CD8-positive, alpha-beta memory T cell (primary cell): ENCODE results near the gene CYP27A1. TPM values are rescaled to one million over a fixed set of nuclear protein-coding genes. Genes with fewer than 3 reads are reported as not detected.
A peak's percentile ranks its signal among the peaks of the same experiment; 100 is the strongest.
"Not testable (repeated sequence)": the region's sequence is repeated elsewhere in the genome, so short reads cannot be mapped to it uniquely, and the experiment has no call there.

Source experiments
- CTCF ChIA-PET: fragments of 350-600 bp; sonication (Branson Sonifier 250); formaldehyde crosslinking; loops from one replicate; lab custom pipeline; 2021; ENCODE audit warnings: antibody characterized with exemption; lab: Charles Lee
- POLR2A ChIA-PET: fragments of 350-600 bp; sonication (Branson Sonifier 250); formaldehyde crosslinking; loops from one replicate; lab custom pipeline; 2021; ENCODE audit warnings: antibody characterized with exemption; lab: Charles Lee
- DNase-seq, 5 donors: peaks; one replicate each; pipeline versions ENCODE4 v3.0.0 to v3.0.0-alpha.2; 2020 to 2022; ENCODE audit warnings: mixed read lengths in 1 of 5
- H3K27ac ChIP-seq: one replicate; pipeline ENCODE4 v1.7.0; 2013; ENCODE audit warnings: low read depth, mild to moderate bottlenecking, low read length, moderate library complexity
- H3K27me3 ChIP-seq: 2 replicates; pipeline ENCODE4 v1.7.0; 2013; ENCODE audit warnings: low read length, mild to moderate bottlenecking; ENCODE audit not compliant: insufficient read depth, poor library complexity, severe bottlenecking
- H3K36me3 ChIP-seq: 2 replicates; pipeline ENCODE4 v1.7.0; 2013; ENCODE audit warnings: mild to moderate bottlenecking, low read length, moderate library complexity; ENCODE audit not compliant: insufficient read depth
- H3K4me1 ChIP-seq: 2 replicates; pipeline ENCODE4 v1.7.0; 2013; ENCODE audit warnings: mild to moderate bottlenecking, low read length, moderate library complexity; ENCODE audit not compliant: insufficient read depth
- H3K4me3 ChIP-seq: 2 replicates; pipeline ENCODE4 v1.7.0; 2013; ENCODE audit warnings: mild to moderate bottlenecking, low read length
- H3K9me3 ChIP-seq: 2 replicates; pipeline ENCODE4 v1.7.0; 2013; ENCODE audit warnings: mild to moderate bottlenecking, low read length
- H3K27ac Mint-ChIP-seq, 8 donors: one replicate each; pipeline ENCODE4 v1.8.0; 2020 to 2021; ENCODE audit warnings: mixed read lengths in 8 of 8, mild to moderate bottlenecking in 6 of 8, inconsistent platforms in 3 of 8, moderate library complexity in 3 of 8
- H3K27me3 Mint-ChIP-seq, 2 donors: one replicate each; pipeline ENCODE4 v1.8.0; 2020 to 2021; ENCODE audit warnings: mixed read lengths in 2 of 2, mild to moderate bottlenecking in 1 of 2, moderate library complexity in 1 of 2
- H3K36me3 Mint-ChIP-seq, 3 donors: one replicate each; pipeline ENCODE4 v1.8.0; 2020 to 2021; ENCODE audit warnings: mixed read lengths in 3 of 3, inconsistent platforms in 1 of 3, mild to moderate bottlenecking in 1 of 3
- H3K4me1 Mint-ChIP-seq, 3 donors: one replicate each; pipeline ENCODE4 v1.8.0; 2020 to 2021; ENCODE audit warnings: mixed read lengths in 3 of 3, inconsistent platforms in 1 of 3, mild to moderate bottlenecking in 1 of 3
- H3K4me3 Mint-ChIP-seq, 7 donors: one replicate each; pipeline ENCODE4 v1.8.0; 2020 to 2021; ENCODE audit warnings: mixed read lengths in 7 of 7, mild to moderate bottlenecking in 6 of 7, moderate library complexity in 4 of 7, inconsistent platforms in 2 of 7
- H3K9me3 Mint-ChIP-seq, 5 donors: one replicate each; pipeline ENCODE4 v1.8.0; 2020 to 2022; ENCODE audit warnings: mixed read lengths in 5 of 5, mild to moderate bottlenecking in 3 of 5, moderate library complexity in 2 of 5, inconsistent platforms in 1 of 5
- polyA plus RNA-seq: library from polyadenylated mRNA; unstranded; fragments of 300-500 nt; fragmentation: Illumina TruSeq; gene quantifications from one replicate; pipeline ENCODE4 v1.2.3, GENCODE V29; 2021
- total RNA-seq, 2 experiments: library from RNA; stranded (reverse); gene quantifications; one replicate each; pipeline ENCODE4 v1.2.3, GENCODE V29; 2021

Gene CYP27A1
- total and polyA plus RNA-seq, 3 experiments from 2014 or later = 1.2 TPM; not detected in 1

DNA sequence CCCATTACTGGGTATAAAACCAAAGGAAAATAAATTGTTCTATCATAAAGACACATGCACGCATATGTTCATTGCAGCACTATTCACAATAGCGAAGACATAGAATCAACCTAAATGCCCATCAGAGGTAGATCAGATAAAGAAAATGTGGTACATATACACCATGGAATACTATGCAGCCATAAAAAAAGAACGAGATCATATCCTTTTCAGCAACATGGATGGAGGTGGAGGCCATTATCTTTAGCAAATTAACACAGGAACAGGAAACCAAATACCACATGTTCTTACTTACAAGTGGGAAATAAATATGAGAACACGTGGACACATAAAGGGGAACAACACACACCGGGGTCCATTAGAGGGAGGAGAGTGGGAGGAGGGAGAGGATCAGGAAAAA, 62.4 kb downstream of the CYP27A1 start:
- peaks cover 25 to 29% of the 10 kb centered on the region in 2 donors for H3K27me3 Mint-ChIP-seq
- H3K4me1 ChIP-seq, H3K4me3 ChIP-seq, H3K4me1 Mint-ChIP-seq, H3K9me3 ChIP-seq, H3K36me3 Mint-ChIP-seq, CTCF ChIA-PET, H3K27ac Mint-ChIP-seq, H3K36me3 ChIP-seq, H3K27ac ChIP-seq, H3K9me3 Mint-ChIP-seq, H3K27me3 ChIP-seq, H3K4me3 Mint-ChIP-seq, DNase-seq, POLR2A ChIA-PET: not testable (repeated sequence)

DNA sequence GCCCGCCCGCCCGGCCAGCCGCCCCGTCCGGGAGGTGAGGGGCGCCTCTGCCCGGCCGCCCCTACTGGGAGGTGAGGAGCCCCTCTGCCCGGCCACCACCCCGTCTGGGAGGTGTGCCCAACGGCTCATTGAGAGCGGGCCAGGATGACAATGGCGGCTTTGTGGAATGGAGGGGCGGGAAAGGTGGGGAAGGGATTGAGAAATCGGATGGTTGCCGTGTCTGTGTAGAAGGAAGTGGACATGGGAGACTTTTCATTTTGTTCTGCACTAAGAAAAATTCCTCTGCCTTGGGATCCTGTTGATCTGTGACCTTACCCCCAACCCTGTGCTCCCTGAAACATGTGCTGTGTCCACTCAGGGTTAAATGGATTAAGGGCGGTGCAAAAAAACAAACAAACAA, 65.0 kb downstream of the CYP27A1 start:
- H3K4me1 Mint-ChIP-seq, H3K36me3 ChIP-seq, H3K4me1 ChIP-seq, H3K9me3 ChIP-seq, H3K4me3 Mint-ChIP-seq, H3K27ac Mint-ChIP-seq, H3K36me3 Mint-ChIP-seq, H3K27me3 ChIP-seq, H3K9me3 Mint-ChIP-seq, DNase-seq, H3K4me3 ChIP-seq, H3K27ac ChIP-seq, POLR2A ChIA-PET: not testable (repeated sequence)
- CTCF ChIA-PET = interaction anchor here (0.5 to 2.1 kb wide), 15 partner anchors 23 to 572 kb away, joined by 3 to 32 read pairs (median 4); partner anchors contain the start of genes BCS1L, RNF25, STK36 and ZNF142
- peaks cover 21 to 22% of the 10 kb centered on the region in 2 donors for H3K27me3 Mint-ChIP-seq

DNA sequence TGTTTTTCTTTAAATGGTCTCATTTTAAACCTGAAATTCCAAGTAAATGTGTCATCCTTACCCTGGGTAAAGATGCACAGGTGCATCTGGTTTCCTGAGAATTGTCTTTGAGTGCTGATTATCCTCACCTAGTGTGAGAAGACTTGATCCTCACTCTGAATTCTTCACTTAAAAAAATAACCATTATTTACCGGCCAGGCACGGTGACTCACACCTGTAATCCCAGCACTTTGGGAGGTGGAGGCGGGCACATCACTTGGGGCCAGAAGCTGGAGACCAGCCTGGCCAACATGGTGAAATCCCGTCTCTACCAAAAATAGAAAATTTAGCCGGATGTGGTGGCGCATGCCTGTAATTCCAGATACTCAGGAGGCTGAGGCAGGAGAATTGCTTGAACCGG, 67.8 kb downstream of the CYP27A1 start:
- Histone ChIP-seq H3K4me3 (no peak overlapping the region), H3K4me1 (no peaks in the 10 kb centered on the region), H3K9me3 (no peaks in the 10 kb centered on the region), H3K36me3 (no peaks in the 10 kb centered on the region), H3K27me3 (peaks cover 10% of the 10 kb centered on the region), H3K27ac (no peak overlapping the region)
- DNase-seq = no peak
- no peak overlapping the region for H3K4me3 Mint-ChIP-seq
- H3K9me3 Mint-ChIP-seq = no peaks in the 10 kb centered on the region
- H3K27ac Mint-ChIP-seq = no peak overlapping the region
- H3K4me1 Mint-ChIP-seq = peaks cover 0 to 4% (median 3%) of the 10 kb centered on the region in 3 donors
- peaks cover 30 to 33% of the 10 kb centered on the region in 2 donors for H3K27me3 Mint-ChIP-seq
- ChIA-PET POLR2A (no interaction called here), CTCF (interaction anchor here (0.7 to 1.2 kb wide), 4 partner anchors 37 to 202 kb away, joined by 3 to 4 read pairs (median 4); no protein-coding TSS in a partner anchor)
- no peaks in the 10 kb centered on the region for H3K36me3 Mint-ChIP-seq

DNA sequence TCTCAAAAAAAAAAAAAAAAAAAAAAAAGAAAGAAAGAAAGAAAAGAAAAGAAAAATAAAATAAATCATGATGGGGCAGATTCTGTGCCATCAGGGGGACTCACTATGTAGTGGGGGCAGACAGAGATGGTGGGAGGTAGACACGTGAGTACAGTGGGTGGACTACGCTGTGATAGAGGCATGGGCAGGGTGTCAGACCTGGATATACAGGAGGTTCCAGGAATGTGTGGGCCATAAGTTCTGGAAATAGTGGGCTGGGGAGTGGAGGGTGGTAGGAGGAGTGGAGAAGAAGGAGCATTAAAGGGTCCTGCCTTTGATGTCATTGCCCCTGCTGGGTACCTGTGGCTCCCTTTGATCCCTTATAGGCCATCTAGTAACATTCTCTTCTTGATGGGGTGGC, 68.8 kb downstream of the CYP27A1 start:
- Histone ChIP-seq H3K4me1 (no peaks in the 10 kb centered on the region), H3K9me3 (no peaks in the 10 kb centered on the region), H3K27ac (no peak overlapping the region), H3K27me3 (peaks cover 10% of the 10 kb centered on the region), H3K36me3 (no peaks in the 10 kb centered on the region), H3K4me3 (no peak overlapping the region)
- no peak overlapping the region for H3K4me3 Mint-ChIP-seq
- ChIA-PET CTCF (interaction anchor here (1.1 to 3.5 kb wide), 6 partner anchors 22 to 192 kb away, joined by 3 to 38 read pairs (median 6); no protein-coding TSS in a partner anchor), POLR2A (no interaction called here)
- peaks cover 0 to 4% (median 3%) of the 10 kb centered on the region in 3 donors for H3K4me1 Mint-ChIP-seq
- no peaks in the 10 kb centered on the region for H3K36me3 Mint-ChIP-seq
- no peak overlapping the region for H3K27ac Mint-ChIP-seq
- peaks cover 41 to 42% of the 10 kb centered on the region in 2 donors for H3K27me3 Mint-ChIP-seq
- H3K9me3 Mint-ChIP-seq = no peaks in the 10 kb centered on the region
- no peak for DNase-seq

DNA sequence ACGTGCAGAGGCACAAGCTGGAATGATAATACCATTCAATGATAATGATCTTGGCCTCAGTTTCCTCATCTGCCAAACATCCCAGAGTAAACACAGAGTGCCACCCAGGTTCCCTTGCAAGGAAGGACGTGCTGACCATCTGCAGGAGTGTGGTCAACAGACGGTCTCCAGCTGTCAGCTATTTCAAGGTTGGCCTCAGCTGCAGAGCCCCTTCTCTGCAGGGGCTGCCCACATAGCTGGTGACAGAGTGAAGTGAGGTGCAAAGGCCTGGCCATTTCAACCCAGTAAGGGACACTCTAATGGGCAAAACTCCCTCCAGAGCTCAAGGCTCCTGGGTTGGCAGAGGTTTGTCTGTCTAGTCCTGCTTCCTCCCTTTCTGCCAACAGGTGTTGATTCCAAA, 69.3 kb downstream of the CYP27A1 start:
- no peaks in the 10 kb centered on the region for H3K9me3 ChIP-seq
- no peaks in the 10 kb centered on the region for H3K4me1 ChIP-seq
- ChIA-PET CTCF (interaction anchor here (1.0 to 3.5 kb wide), 5 partner anchors 11 to 683 kb away, joined by 3 to 38 read pairs (median 8); no protein-coding TSS in a partner anchor), POLR2A (no interaction called here)
- Mint-ChIP-seq H3K27ac (no peak overlapping the region), H3K4me1 (peaks cover 0 to 7% (median 5%) of the 10 kb centered on the region in 3 donors), H3K27me3 (peaks cover 45 to 47% of the 10 kb centered on the region in 2 donors), H3K36me3 (no peaks in the 10 kb centered on the region), H3K9me3 (no peaks in the 10 kb centered on the region), H3K4me3 (no peak overlapping the region)
- DNase-seq = no peak
- H3K4me3 ChIP-seq = no peak overlapping the region
- H3K27ac ChIP-seq = no peak overlapping the region
- H3K27me3 ChIP-seq = peaks cover 10% of the 10 kb centered on the region
- H3K36me3 ChIP-seq = no peaks in the 10 kb centered on the region

DNA sequence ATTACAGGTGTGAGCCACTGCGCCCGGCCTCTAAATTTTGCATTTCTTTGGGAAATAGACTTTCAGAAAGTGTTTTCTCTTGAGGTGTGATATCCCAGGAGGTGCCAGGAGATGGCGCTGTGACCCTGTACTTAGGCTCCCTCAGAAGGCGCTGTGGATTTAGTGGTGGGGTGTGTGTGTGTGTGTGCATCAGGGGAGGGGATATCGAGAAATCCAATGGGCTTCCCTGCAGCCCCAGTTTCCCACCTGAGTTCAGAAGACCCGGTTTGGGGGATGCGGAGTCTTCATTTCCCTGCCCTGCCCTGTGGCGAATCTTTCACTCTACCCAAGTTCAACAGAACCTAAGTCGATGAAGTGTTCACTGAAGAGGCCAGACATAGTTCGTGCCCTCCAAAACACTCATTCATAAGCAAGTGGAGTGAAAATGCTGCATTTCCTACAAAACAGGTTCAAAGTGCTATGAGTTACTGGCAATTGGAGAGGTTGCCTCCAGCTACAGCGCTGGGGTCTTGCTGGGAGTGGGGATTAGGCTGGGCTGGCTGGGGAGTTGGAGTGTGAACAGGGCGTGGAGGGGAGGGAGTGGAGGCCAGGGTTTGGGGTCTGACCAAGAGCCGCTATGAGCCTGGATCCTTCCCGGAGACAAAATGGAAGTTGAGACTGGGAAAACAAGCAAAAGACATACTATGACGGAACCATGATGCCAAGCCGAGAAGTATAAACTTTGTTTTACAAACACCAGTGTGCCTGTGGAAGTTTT, 71.1 kb downstream of the CYP27A1 start:
- no peaks in the 10 kb centered on the region for H3K36me3 Mint-ChIP-seq
- ChIA-PET POLR2A (no interaction called here), CTCF (interaction anchor here (0.6 to 3.5 kb wide), 11 partner anchors 9 to 303 kb away, joined by 3 to 38 read pairs (median 3); no protein-coding TSS in a partner anchor)
- H3K4me3 Mint-ChIP-seq = no peak overlapping the region
- H3K27ac Mint-ChIP-seq = no peak overlapping the region
- no peaks in the 10 kb centered on the region for H3K36me3 ChIP-seq
- H3K27ac ChIP-seq = no peak overlapping the region
- H3K27me3 Mint-ChIP-seq = peaks cover 59 to 65% of the 10 kb centered on the region in 2 donors
- H3K4me1 ChIP-seq = no peaks in the 10 kb centered on the region
- H3K9me3 ChIP-seq = no peaks in the 10 kb centered on the region
- H3K4me3 ChIP-seq = no peak overlapping the region
- no peaks in the 10 kb centered on the region for H3K9me3 Mint-ChIP-seq
- H3K27me3 ChIP-seq = peaks cover 20% of the 10 kb centered on the region
- peak; percentile 46 to 77 (median 54) for DNase-seq
- H3K4me1 Mint-ChIP-seq = peaks cover 0 to 10% (median 6%) of the 10 kb centered on the region in 3 donors

DNA sequence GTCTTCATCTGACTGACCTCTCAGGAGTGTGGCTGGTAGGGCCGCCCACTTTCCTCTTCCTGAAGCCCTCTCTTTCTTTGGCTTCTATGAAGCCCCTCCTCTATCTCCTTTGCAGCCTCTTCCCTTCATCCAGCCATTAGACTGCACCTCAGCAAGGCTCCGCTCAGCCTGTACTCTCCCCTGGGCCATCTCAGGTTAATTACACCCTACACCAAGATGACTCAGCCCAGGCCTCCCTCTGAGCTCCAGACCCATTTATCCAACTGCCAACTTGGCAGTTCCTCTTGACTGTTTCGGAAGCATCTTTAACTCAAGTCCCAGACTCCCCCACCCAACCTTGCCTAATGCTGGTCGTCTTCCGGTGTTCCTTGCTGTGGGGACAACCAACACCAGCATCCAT, 71.8 kb downstream of the CYP27A1 start:
- CTCF ChIA-PET = interaction anchor here (0.6 to 3.5 kb wide), 3 partner anchors 23 to 197 kb away, joined by 3 to 38 read pairs (median 19); no protein-coding TSS in a partner anchor
- Histone ChIP-seq H3K4me3 (no peak overlapping the region), H3K4me1 (peaks cover 4% of the 10 kb centered on the region), H3K9me3 (no peaks in the 10 kb centered on the region), H3K36me3 (no peaks in the 10 kb centered on the region), H3K27me3 (peaks cover 26% of the 10 kb centered on the region), H3K27ac (no peak overlapping the region)
- H3K36me3 Mint-ChIP-seq = no peaks in the 10 kb centered on the region
- H3K27ac Mint-ChIP-seq = peak overlapping the region in 1 of 8 donors; percentile 3
- no peak for DNase-seq
- H3K9me3 Mint-ChIP-seq = no peaks in the 10 kb centered on the region
- H3K27me3 Mint-ChIP-seq = peaks cover 64 to 70% of the 10 kb centered on the region in 2 donors
- peaks cover 0 to 12% (median 6%) of the 10 kb centered on the region in 3 donors for H3K4me1 Mint-ChIP-seq
- POLR2A ChIA-PET = no interaction called here
- no peak overlapping the region for H3K4me3 Mint-ChIP-seq

DNA sequence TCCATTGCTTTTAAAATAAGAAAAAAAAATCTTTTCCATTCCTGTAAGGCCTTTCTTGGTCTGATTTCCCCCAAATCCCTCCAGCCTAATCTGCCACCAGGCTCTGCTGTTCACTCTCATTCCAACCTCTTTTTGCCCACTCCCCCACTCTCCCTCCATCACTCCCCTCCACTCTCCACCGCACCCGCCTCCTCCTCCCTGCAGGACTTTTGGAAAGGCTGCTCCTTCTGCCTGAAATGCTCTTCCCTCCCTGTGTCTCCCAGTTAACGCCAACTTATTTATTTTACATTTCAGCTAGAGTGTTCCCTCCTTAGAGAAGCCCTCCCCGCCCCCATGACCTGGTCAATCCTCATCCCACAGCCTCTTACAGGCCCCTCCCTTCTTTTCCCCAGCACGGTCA, 72.9 kb downstream of the CYP27A1 start:
- peaks cover 10% of the 10 kb centered on the region for H3K4me1 ChIP-seq
- ChIA-PET CTCF (interaction anchor here (1.6 to 4.9 kb wide), 2 partner anchors 21 to 43 kb away, joined by 6 to 28 read pairs; no protein-coding TSS in a partner anchor), POLR2A (no interaction called here)
- no peak for DNase-seq
- peaks cover 33% of the 10 kb centered on the region for H3K27me3 ChIP-seq
- Mint-ChIP-seq H3K4me1 (peaks cover 4 to 17% (median 11%) of the 10 kb centered on the region in 3 donors), H3K27ac (no peak overlapping the region), H3K27me3 (peaks cover 70 to 76% of the 10 kb centered on the region in 2 donors), H3K4me3 (no peak overlapping the region), H3K36me3 (no peaks in the 10 kb centered on the region), H3K9me3 (no peaks in the 10 kb centered on the region)
- no peak overlapping the region for H3K4me3 ChIP-seq
- no peaks in the 10 kb centered on the region for H3K36me3 ChIP-seq
- no peak overlapping the region for H3K27ac ChIP-seq
- H3K9me3 ChIP-seq = no peaks in the 10 kb centered on the region
